ENCODE data around the gene DAP.

DAP gene

DNA sequence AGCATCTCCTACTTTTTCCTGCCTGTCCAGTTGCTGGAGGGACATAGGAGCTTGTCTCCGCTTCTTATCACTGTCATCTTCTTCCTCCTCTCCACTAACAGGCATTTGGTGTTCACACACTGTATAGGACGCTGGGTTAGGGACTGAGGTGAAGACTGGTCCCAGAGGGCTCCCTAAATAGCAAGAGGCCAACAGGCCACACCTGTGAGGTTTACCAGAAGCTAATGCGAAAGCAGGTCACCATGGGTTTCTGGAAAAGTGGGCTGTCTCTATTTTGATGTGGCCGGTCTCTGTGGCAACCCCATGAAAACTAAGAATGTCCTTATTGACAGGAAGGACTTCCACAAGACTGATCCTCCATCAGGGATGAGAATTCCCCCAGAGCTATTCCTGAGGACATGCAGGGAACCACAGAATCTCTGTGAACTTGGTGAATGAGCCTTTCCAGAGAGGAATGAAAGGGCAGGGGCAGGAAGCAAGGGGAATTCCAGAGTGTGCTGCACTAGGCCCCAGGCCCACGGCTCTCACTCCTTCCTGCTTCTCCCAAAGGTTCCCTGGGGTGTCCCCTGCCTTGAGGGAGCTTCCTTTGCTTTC lies 61.7 kb downstream of the DAP start:
- no peak overlapping the region for H3K9ac ChIP-seq (ENCODE audit: low read depth, low read length, poor library complexity)
- no peak for DNase-seq (ENCODE audit: low spot score)
- no peak overlapping the region for H2BK15ac ChIP-seq (ENCODE audit: low read length)
- H3K4me2 ChIP-seq (ENCODE audit: insufficient read depth, low read length, poor library complexity, severe bottlenecking), result no peak overlapping the region
- no peak overlapping the region for H4K8ac ChIP-seq (ENCODE audit: low read depth, low read length)
- no peak overlapping the region for H3K27ac ChIP-seq (replicated peaks; ENCODE audit: low read length)
- no peak overlapping the region for H3K4me3 ChIP-seq (ENCODE audit: low read length in 2 of 2)
- H3K23ac ChIP-seq (ENCODE audit: low read depth, low read length, poor library complexity), result no peak overlapping the region
- H3K4ac ChIP-seq (ENCODE audit: low read length), result no peak overlapping the region
- H3K18ac ChIP-seq (ENCODE audit: low read length), result no peak overlapping the region
- H2BK5ac ChIP-seq (ENCODE audit: low read length), result no peak overlapping the region
- no peaks in the 10 kb centered on the region for H3K27me3 ChIP-seq (ENCODE audit: control insufficient read depth in 3 of 3, insufficient read depth in 3 of 3, low read depth in 1 of 3, low read length in 3 of 3)
- H2AFZ ChIP-seq (ENCODE audit: low read length), result no peak overlapping the region
- H3K4me1 ChIP-seq (ENCODE audit: control insufficient read depth in 2 of 2, insufficient read depth in 1 of 2, low read depth in 1 of 2, low read length in 2 of 2), result no peaks in the 10 kb centered on the region
- H2BK12ac ChIP-seq (ENCODE audit: low read length), result no peak overlapping the region
- H3K14ac ChIP-seq (ENCODE audit: low read length), result no peak overlapping the region
- H4K91ac ChIP-seq (ENCODE audit: low read depth, low read length, poor library complexity), result no peak overlapping the region
- no peaks in the 10 kb centered on the region for H3K9me3 ChIP-seq (replicated peaks in 1 of 2; ENCODE audit: control insufficient read depth in 2 of 2, insufficient read depth in 1 of 2, low read depth in 1 of 2, low read length in 2 of 2)
- WGBS, 2 donors (ENCODE audit: extremely low coverage in 2 of 2, insufficient read length in 2 of 2, insufficient replicate concordance in 1 of 2), result no CpG with 5 or more reads among the region's 5 CpGs
- peaks cover 4% of the 10 kb centered on the region for H3K79me1 ChIP-seq (ENCODE audit: low read depth, low read length)
- H2BK120ac ChIP-seq (ENCODE audit: low read depth, low read length), result no peak overlapping the region
- no peak overlapping the region for H2AK5ac ChIP-seq (ENCODE audit: low read depth, low read length)
- no peaks in the 10 kb centered on the region for H3K36me3 ChIP-seq (replicated peaks in 1 of 2; ENCODE audit: control insufficient read depth in 2 of 2, insufficient read depth in 2 of 2, low read length in 2 of 2)

DNA sequence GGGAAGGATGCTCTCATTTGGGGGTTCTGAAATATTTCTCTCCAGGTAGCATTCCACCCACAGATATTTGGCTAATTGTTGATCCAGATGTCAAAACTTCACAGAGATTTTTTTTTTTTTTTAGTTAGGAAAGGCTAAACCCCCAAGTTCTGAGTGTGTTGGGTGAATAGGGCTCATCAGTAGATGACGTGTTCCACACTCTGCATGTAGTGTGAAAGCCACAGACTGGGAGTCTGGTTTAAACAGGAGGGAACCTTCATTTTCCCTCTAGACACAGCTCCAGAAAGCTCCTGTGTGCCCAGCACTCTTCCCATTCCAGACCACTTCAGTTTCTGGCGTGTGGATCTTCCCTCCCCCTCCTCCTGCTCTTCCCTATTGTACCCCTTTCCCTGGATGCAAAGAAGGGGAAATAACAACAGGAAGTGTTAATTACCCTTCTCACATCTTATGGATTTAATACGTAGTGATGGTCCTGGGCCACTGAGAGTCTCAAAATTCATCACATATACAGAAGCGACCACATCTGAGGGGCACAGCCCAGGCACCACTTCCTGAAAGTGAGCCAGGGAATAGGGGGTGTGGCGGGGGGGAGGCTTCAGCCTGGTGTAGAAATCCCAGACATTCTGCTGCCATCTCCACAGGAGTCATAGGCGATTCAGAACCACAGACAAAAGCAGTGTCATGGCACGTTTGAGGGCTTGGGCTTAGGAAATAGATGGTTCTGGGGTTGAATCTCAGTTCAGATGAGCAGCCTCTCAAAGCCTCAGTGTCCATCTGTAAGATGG lies 65.1 kb downstream of the DAP start:
- H3K79me1 ChIP-seq (ENCODE audit: low read depth, low read length), result peaks cover 7% of the 10 kb centered on the region
- H3K27ac ChIP-seq (replicated peaks; ENCODE audit: low read length), result no peak overlapping the region
- H3K14ac ChIP-seq (ENCODE audit: low read length), result no peak overlapping the region
- H2AFZ ChIP-seq (ENCODE audit: low read length), result no peak overlapping the region
- no peak overlapping the region for H3K4me2 ChIP-seq (ENCODE audit: insufficient read depth, low read length, poor library complexity, severe bottlenecking)
- no peak overlapping the region for H3K18ac ChIP-seq (ENCODE audit: low read length)
- no peaks in the 10 kb centered on the region for H3K36me3 ChIP-seq (replicated peaks in 1 of 2; ENCODE audit: control insufficient read depth in 2 of 2, insufficient read depth in 2 of 2, low read length in 2 of 2)
- no peak overlapping the region for H4K8ac ChIP-seq (ENCODE audit: low read depth, low read length)
- H3K9ac ChIP-seq (ENCODE audit: low read depth, low read length, poor library complexity), result no peak overlapping the region
- no peak overlapping the region for H3K4ac ChIP-seq (ENCODE audit: low read length)
- H2AK5ac ChIP-seq (ENCODE audit: low read depth, low read length), result no peak overlapping the region
- H3K4me1 ChIP-seq (ENCODE audit: control insufficient read depth in 2 of 2, insufficient read depth in 1 of 2, low read depth in 1 of 2, low read length in 2 of 2), result no peaks in the 10 kb centered on the region
- no peak overlapping the region for H3K23ac ChIP-seq (ENCODE audit: low read depth, low read length, poor library complexity)
- DNase-seq (ENCODE audit: low spot score), result no peak
- no peak overlapping the region for H4K91ac ChIP-seq (ENCODE audit: low read depth, low read length, poor library complexity)
- no peak overlapping the region for H2BK15ac ChIP-seq (ENCODE audit: low read length)
- H3K27me3 ChIP-seq (ENCODE audit: control insufficient read depth in 3 of 3, insufficient read depth in 3 of 3, low read depth in 1 of 3, low read length in 3 of 3), result no peaks in the 10 kb centered on the region
- no peak overlapping the region for H3K4me3 ChIP-seq (ENCODE audit: low read length in 2 of 2)
- H2BK5ac ChIP-seq (ENCODE audit: low read length), result no peak overlapping the region
- no peak overlapping the region for H2BK12ac ChIP-seq (ENCODE audit: low read length)
- no peaks in the 10 kb centered on the region for H3K9me3 ChIP-seq (replicated peaks in 1 of 2; ENCODE audit: control insufficient read depth in 2 of 2, insufficient read depth in 1 of 2, low read depth in 1 of 2, low read length in 2 of 2)
- no peak overlapping the region for H2BK120ac ChIP-seq (ENCODE audit: low read depth, low read length)
- WGBS, 2 donors (ENCODE audit: extremely low coverage in 2 of 2, insufficient read length in 2 of 2, insufficient replicate concordance in 1 of 2), result no CpG with 5 or more reads among the region's 7 CpGs

DNA sequence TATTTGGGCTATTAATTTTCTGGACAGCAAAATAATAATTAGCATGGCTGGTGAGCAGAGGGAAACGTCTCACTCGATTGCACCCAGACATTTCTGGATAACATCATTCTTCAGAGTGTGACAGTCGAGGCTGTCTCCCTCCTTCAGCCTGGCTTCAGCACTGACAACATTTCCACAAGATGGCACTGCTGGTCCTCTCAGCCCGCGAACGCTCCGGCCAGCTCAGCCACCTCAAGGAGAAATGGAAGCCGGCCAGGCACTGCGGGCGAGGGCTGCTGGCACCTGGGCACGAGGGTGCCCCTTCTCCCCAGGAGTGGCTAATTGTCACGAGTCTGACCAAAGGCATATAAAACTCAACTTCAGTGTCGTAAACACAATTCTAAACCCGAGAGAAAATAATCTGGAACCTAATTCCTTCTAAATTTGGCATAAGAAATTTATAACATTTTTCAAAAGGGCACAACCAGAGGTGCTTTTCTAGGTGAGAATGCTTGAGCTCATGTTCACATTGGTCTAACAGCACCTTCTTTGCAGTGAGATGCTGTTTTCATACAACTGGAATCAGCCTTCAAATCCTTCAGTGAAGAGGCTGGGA lies 65.9 kb downstream of the DAP start:
- Histone ChIP-seq H3K36me3 (replicated peaks in 1 of 2; ENCODE audit: control insufficient read depth in 2 of 2, insufficient read depth in 2 of 2, low read length in 2 of 2) (no peaks in the 10 kb centered on the region), H3K4me1 (ENCODE audit: control insufficient read depth in 2 of 2, insufficient read depth in 1 of 2, low read depth in 1 of 2, low read length in 2 of 2) (no peaks in the 10 kb centered on the region), H3K23ac (ENCODE audit: low read depth, low read length, poor library complexity) (peak overlapping the region; percentile 57), H3K4me3 (ENCODE audit: low read length in 2 of 2) (no peak overlapping the region), H2BK120ac (ENCODE audit: low read depth, low read length) (no peak overlapping the region), H3K27ac (replicated peaks; ENCODE audit: low read length) (no peak overlapping the region), H3K9ac (ENCODE audit: low read depth, low read length, poor library complexity) (no peak overlapping the region), H4K91ac (ENCODE audit: low read depth, low read length, poor library complexity) (no peak overlapping the region), H2BK12ac (ENCODE audit: low read length) (no peak overlapping the region), H3K18ac (ENCODE audit: low read length) (no peak overlapping the region), H2BK15ac (ENCODE audit: low read length) (no peak overlapping the region), H3K4ac (ENCODE audit: low read length) (no peak overlapping the region), H2BK5ac (ENCODE audit: low read length) (no peak overlapping the region), H2AK5ac (ENCODE audit: low read depth, low read length) (no peak overlapping the region), H3K14ac (ENCODE audit: low read length) (no peak overlapping the region), H3K9me3 (replicated peaks in 1 of 2; ENCODE audit: control insufficient read depth in 2 of 2, insufficient read depth in 1 of 2, low read depth in 1 of 2, low read length in 2 of 2) (no peaks in the 10 kb centered on the region), H3K27me3 (ENCODE audit: control insufficient read depth in 3 of 3, insufficient read depth in 3 of 3, low read depth in 1 of 3, low read length in 3 of 3) (no peaks in the 10 kb centered on the region), H3K79me1 (ENCODE audit: low read depth, low read length) (peaks cover 5% of the 10 kb centered on the region), H4K8ac (ENCODE audit: low read depth, low read length) (no peak overlapping the region), H2AFZ (ENCODE audit: low read length) (no peak overlapping the region), H3K4me2 (ENCODE audit: insufficient read depth, low read length, poor library complexity, severe bottlenecking) (no peak overlapping the region)
- DNase-seq (ENCODE audit: low spot score), result peak; percentile 18
- WGBS, 2 donors (ENCODE audit: extremely low coverage in 2 of 2, insufficient read length in 2 of 2, insufficient replicate concordance in 1 of 2), result no CpG with 5 or more reads among the region's 14 CpGs
